Measurements from ENCODE around the gene HSBP1L1.

The HSBP1L1 gene

DNA sequence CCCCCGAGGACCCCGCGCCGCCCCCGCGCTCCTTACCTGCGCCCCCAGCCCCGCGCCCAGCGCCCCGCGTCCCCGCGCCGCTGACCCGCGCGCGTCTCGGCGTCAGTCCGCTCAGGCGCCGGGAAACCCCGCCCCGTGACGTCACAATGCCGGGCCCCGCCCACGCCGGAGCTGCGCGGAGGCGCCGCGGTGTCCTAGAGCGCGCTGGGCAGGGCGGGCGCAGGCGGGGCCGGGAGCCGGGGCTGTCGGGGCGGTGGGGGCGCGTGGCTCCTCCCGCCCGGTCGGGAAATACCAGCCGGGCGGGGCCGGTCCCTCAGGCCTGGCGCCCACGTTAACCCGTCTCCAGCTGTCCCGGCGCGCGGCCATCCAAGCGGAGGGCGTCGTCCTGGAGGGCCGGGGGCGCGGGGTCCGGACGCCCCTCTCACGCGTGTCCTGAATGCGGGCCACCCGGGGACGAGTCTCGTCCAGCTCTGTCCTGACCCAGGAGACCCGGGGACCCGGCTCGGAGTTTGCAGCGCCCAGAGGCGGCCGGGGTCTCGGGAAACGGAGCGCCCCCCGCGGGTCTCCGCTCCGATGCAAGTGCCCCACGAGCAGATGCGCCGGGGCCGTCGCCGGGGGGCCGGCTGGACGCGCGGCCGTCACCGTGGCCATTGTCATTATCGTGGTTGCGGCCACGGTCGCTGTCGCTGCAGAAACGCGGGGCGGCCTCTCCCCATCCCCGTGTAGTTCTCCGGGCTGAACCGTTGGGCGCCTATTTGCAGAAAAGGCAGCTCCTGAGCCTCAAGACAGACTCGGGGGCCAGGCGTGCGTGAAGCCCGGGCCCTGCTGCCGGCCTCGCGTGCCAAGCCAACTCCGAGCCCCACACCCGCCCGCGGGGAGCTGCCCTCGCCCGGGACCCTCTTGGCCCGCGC is 12.6 kb upstream of the HSBP1L1 start, which contains the start of gene SLC66A2:
Gene SLC66A2, minus strand, starts transcription at position 109 of the 911 bp plus-strand sequence. CDS start 727 bp downstream, outside the sequence.
- DNase-seq (ENCODE audit: low read depth), result peak; percentile 87

DNA sequence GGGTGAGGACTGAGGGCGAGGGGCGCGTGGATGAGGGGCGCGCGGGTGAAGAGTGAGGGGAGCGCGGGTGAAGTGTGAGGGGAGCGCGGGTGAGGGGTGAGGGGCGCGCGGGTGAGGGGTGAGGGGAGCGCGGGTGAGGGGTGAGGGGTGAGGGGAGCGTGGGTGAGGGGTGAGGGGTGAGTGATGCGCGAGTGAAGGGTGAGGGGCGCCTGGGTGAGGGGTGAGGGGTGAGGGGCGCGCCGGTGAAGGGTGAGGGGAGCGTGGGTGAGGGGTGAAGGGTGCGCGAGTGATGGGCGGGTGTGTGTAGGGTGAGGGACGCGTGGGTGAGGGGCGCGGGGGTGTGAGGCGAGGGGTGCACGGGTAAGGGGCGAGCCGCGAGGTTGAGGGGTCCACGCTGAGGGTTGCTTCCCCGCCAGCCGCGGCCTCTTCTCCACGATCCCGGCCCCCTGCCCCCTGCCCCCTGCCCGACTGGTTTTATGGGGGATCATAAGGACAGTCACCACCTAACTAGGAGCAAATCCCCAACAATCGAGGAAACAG is 11.9 kb upstream of the HSBP1L1 start:
- H3K4me3 ChIP-seq (replicated peaks; ENCODE audit: low read depth, low read length), result peak overlapping the region; percentile 67
- TF ChIP-seq, protein P1, sequence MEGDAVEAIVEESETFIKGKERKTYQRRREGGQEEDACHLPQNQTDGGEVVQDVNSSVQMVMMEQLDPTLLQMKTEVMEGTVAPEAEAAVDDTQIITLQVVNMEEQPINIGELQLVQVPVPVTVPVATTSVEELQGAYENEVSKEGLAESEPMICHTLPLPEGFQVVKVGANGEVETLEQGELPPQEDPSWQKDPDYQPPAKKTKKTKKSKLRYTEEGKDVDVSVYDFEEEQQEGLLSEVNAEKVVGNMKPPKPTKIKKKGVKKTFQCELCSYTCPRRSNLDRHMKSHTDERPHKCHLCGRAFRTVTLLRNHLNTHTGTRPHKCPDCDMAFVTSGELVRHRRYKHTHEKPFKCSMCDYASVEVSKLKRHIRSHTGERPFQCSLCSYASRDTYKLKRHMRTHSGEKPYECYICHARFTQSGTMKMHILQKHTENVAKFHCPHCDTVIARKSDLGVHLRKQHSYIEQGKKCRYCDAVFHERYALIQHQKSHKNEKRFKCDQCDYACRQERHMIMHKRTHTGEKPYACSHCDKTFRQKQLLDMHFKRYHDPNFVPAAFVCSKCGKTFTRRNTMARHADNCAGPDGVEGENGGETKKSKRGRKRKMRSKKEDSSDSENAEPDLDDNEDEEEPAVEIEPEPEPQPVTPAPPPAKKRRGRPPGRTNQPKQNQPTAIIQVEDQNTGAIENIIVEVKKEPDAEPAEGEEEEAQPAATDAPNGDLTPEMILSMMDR (IDR thresholded peaks at IDR 0.05; ENCODE audit: low read length, missing control alignments), result no peak
- no peak for DNase-seq (ENCODE audit: low read depth)

More for the DNA sequence above, 12.6 kb upstream of the HSBP1L1 start, which contains the start of gene SLC66A2:
- peak within 1 kb of the TSS; percentile 68 for H3K4me3 ChIP-seq (replicated peaks; ENCODE audit: low read depth, low read length)
- TF ChIP-seq, protein P1 (IDR thresholded peaks at IDR 0.05; ENCODE audit: low read length, missing control alignments), result no peak

DNA sequence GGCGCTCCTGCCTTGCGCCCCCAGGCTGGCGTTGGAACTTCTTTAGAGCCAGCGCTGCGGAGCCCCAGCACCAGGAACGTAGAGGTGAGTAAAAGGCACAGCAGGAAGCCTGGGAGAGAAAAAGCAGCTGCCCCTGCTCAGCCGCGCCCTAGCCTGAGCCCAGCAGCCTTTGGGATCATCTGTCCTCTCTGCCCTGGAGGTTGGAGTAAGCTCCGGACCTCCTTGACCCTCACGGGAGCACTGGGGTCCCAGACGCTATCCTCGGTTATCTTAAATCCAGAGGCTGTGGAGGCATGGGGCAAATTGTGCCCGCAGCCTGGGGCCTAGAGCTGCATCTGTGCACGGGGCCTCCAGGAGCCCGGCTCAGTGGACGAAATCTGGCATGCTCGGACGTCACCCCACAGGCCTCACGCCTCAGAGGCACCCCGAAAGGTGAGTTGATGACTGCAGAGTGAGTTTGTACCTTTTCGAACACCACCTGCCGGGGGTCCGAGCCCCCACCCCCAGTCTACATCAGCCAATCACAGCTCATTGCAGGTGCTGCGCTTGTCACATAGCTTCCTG is 11.4 kb upstream of the HSBP1L1 start:
- TF ChIP-seq, protein P1 (IDR thresholded peaks at IDR 0.05; ENCODE audit: low read length, missing control alignments), result no peak
- no peak overlapping the region for H3K4me3 ChIP-seq (replicated peaks; ENCODE audit: low read depth, low read length)
- no peak for DNase-seq (ENCODE audit: low read depth)

DNA sequence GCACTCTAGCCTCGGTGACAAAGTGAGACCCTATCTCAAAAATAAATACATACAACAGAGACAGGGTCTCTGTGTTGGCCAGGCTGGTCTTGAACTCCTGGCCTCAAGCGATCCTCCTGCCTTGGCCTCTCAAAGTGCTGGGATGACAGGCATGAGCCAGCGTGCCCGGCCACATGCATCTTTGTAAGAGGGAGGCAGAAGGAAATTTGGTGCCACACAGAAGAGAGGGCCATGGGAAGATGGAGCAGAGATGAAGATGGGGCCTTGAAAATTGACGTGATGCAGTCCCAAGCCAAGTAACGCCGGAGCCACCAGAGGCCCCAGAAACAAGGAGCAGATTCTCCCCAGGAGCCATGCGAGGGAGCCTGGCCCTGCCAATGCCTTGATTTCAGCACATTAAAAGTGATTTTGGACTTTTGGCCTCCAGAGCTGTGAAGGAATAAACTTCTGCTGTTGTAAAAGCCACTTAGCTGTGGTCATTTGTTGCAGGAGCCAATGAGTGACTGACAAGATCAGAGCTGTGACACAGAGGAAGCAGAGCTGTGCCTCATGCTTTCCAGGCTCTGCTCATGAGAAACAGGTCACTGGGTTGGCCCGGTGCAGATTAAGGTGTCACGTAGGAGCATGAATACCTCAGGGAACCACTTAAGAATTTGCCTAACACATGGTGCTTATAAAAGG is 10.3 kb upstream of the HSBP1L1 start:
- H3K4me3 ChIP-seq (replicated peaks; ENCODE audit: low read depth, low read length), result no peak overlapping the region
- TF ChIP-seq, protein P1 (IDR thresholded peaks at IDR 0.05; ENCODE audit: low read length, missing control alignments), result no peak
- DNase-seq (ENCODE audit: low read depth), result no peak

DNA sequence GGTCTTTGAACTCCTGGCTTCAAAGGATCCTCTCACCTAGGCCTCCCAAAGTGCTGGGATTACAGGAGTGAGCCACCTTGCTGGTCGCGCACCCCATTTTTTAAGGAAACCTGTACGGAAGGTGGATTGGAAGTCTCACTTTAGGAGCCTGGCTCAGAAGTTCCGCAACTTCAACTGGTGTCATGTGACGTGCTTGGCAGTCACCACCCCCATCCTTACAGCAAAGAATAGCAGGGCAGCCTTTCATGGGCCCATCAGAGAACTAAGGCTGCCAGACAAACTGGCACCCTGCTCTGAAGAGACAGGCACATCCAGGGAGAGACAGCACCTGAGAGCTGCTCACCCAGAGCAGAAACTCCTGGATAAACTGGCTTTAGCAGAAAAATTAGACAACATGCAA is 9.7 kb upstream of the HSBP1L1 start:
- H3K4me3 ChIP-seq (replicated peaks; ENCODE audit: low read depth, low read length), result no peak overlapping the region
- DNase-seq (ENCODE audit: low read depth), result no peak
- TF ChIP-seq, protein P1 (IDR thresholded peaks at IDR 0.05; ENCODE audit: low read length, missing control alignments), result no peak

DNA sequence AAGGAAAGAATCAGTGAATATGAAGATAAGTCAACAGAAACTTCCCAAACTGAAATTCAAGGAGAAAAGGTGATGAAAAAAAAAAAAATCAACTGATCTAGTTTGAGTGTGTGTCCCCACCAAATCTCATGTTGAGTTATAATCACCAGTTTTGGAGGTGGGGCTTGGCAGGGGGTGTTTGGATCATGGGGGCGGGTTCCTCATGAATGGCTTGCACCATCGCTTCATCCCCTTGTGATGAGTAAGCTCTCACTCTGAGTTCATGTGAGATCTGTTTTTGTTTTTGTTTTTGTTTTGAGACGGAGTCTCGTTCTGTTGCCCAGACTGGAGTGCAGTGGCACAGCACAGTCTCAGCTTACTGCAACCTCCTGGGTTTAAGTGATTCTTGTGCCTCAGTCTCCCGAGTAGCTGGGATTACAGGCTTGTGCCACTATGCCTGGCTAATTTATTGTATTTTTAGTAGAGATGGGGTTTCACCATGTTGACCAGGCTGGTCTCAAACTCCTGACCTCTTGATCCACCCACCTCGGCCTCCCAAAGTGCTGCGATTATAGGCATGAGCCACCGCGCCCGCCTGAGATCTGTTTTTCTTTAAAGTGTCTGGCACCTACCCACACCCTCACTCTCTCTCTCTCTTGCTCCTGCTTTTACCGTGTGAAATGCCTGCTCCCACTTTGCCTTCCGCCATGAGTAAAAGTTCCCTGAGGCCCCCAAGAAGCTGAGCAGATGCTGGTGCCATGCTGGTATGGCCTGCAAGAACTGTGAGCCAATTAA is 9.0 kb upstream of the HSBP1L1 start:
- DNase-seq (ENCODE audit: low read depth), result no peak
- no peak overlapping the region for H3K4me3 ChIP-seq (replicated peaks; ENCODE audit: low read depth, low read length)
- TF ChIP-seq, protein P1 (IDR thresholded peaks at IDR 0.05; ENCODE audit: low read length, missing control alignments), result no peak

Data from fibroblast of pulmonary artery (primary cell).